Astrocyte (in vitro differentiated cells and primary cell): Measurements from ENCODE around the gene GRIP1. TPM values are rescaled to one million over a fixed set of nuclear protein-coding genes. Genes with fewer than 3 reads are reported as not detected.

Experiments
- DNase-seq: peaks from one replicate; pipeline ENCODE4 v3.0.0-alpha.2; 2010; ENCODE audit warnings: low read depth
- FAIRE-seq: peaks from 2 replicates; lab custom pipeline; 2011; peaks lifted over from hg19 to GRCh38; lab: Jason Lieb, UNC
- H2AFZ ChIP-seq: 2 replicates; pipeline ENCODE4 v1.6.0; 2012; ENCODE audit warnings: low read depth, low read length, inconsistent platforms
- H3K27ac ChIP-seq: 2 replicates; pipeline ENCODE4 v1.5.1; 2011; ENCODE audit warnings: low read depth, low read length, inconsistent platforms
- H3K27me3 ChIP-seq: 2 replicates; pipeline ENCODE4 v1.6.0; 2011; ENCODE audit warnings: low read length, inconsistent platforms; ENCODE audit not compliant: insufficient read depth
- H3K36me3 ChIP-seq: 2 replicates; pipeline ENCODE4 v1.5.1; 2011; ENCODE audit warnings: low read length, inconsistent platforms; ENCODE audit not compliant: insufficient read depth
- H3K4me1 ChIP-seq: 2 replicates; pipeline ENCODE4 v1.5.1; 2011; ENCODE audit warnings: low read length, inconsistent platforms; ENCODE audit not compliant: insufficient read depth
- H3K4me2 ChIP-seq: 2 replicates; pipeline ENCODE4 v1.6.0; 2012; ENCODE audit warnings: low read length, inconsistent platforms
- H3K4me3 ChIP-seq: 2 replicates; pipeline ENCODE4 v1.5.1; 2011; ENCODE audit warnings: low read depth, mild to moderate bottlenecking, low read length, inconsistent platforms; ENCODE audit not compliant: insufficient read depth
- H3K79me2 ChIP-seq: 2 replicates; pipeline ENCODE4 v1.6.0; 2012; ENCODE audit warnings: mild to moderate bottlenecking, low read length, inconsistent platforms; ENCODE audit not compliant: insufficient read depth
- H3K9ac ChIP-seq: 2 replicates; pipeline ENCODE4 v1.6.0; 2012; ENCODE audit warnings: mild to moderate bottlenecking, low read length, inconsistent platforms
- H3K9me3 ChIP-seq: 2 replicates; pipeline ENCODE4 v1.5.1; 2012; ENCODE audit warnings: low read depth, mild to moderate bottlenecking, low read length, inconsistent platforms; ENCODE audit not compliant: insufficient read depth
- H4K20me1 ChIP-seq: 2 replicates; pipeline ENCODE4 v1.6.0; 2012; ENCODE audit warnings: low read length, inconsistent platforms; ENCODE audit not compliant: insufficient read depth
- H3K27ac Mint-ChIP-seq: one replicate; pipeline ENCODE4 v1.8.0; 2021; ENCODE audit warnings: mild to moderate bottlenecking, mixed read lengths; ENCODE audit not compliant: unreplicated experiment
- H3K27me3 Mint-ChIP-seq: one replicate; pipeline ENCODE4 v1.8.0; 2021; ENCODE audit warnings: low read depth, mixed read lengths; ENCODE audit not compliant: unreplicated experiment
- H3K36me3 Mint-ChIP-seq: one replicate; pipeline ENCODE4 v1.8.0; 2021; ENCODE audit warnings: low read depth, mixed read lengths; ENCODE audit not compliant: unreplicated experiment
- H3K4me1 Mint-ChIP-seq: one replicate; pipeline ENCODE4 v1.8.0; 2021; ENCODE audit warnings: low read depth, mixed read lengths; ENCODE audit not compliant: unreplicated experiment
- H3K4me3 Mint-ChIP-seq: one replicate; pipeline ENCODE4 v1.8.0; 2021; ENCODE audit warnings: mild to moderate bottlenecking, moderate library complexity, mixed read lengths; ENCODE audit not compliant: unreplicated experiment
- H3K9me3 Mint-ChIP-seq: one replicate; pipeline ENCODE4 v1.8.0; 2021; ENCODE audit warnings: mild to moderate bottlenecking, mixed read lengths; ENCODE audit not compliant: unreplicated experiment
- EZH2 ChIP-seq: IDR thresholded peaks from 2 replicates; pipeline ENCODE4 v1.6.1; 2012; ENCODE audit warnings: mild to moderate bottlenecking, low read length, inconsistent platforms; ENCODE audit not compliant: insufficient read depth
- total RNA-seq: library from RNA; stranded (reverse); gene quantifications from 2 replicates; pipeline ENCODE4 v1.2.1, GENCODE V29; 2021
- TF ChIP-seq, protein P1 (sequence below): IDR thresholded peaks from 2 replicates; pipeline ENCODE4 v1.5.1; 2011; ENCODE audit warnings: low read depth, mild to moderate bottlenecking, inconsistent platforms, low read length, moderate library complexity; ENCODE audit not compliant: insufficient read depth

The GRIP1 gene
- total RNA-seq, 1 donor from 2014 or later: 16.7 TPM

DNA sequence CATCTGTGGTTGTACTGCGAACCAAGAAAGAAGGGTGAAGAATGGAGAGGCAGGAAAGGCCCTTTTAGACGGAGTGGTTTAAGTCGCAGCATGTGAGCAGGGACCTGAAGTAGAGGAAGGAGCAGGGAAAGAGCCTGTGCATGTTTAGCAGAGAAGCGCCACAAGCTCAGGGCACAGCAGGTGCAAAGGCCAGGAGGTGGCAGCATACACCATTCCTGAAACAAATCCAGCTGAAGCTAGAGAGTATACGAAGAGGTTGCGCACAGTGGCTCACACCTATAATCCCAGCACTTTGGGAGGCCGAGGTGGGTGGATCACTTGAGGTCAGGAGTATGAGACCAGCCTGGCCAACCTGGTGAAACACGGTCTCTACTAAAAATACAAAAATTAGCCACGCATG is 326.7 kb downstream of the GRIP1 start:
- Mint-ChIP-seq H3K27me3 (no peaks in the 10 kb centered on the region), H3K4me3 (no peak overlapping the region)

GRCh38 chr12:66351301-66351700 is 327.6 kb downstream of the GRIP1 start:
- Histone ChIP-seq H4K20me1 (no peaks in the 10 kb centered on the region), H2AFZ (no peak overlapping the region), H3K9ac (no peak overlapping the region), H3K27me3 (no peaks in the 10 kb centered on the region), H3K9me3 (no peaks in the 10 kb centered on the region), H3K4me3 (no peak overlapping the region), H3K4me1 (no peaks in the 10 kb centered on the region), H3K79me2 (no peaks in the 10 kb centered on the region), H3K4me2 (no peak overlapping the region), H3K27ac (no peak overlapping the region), H3K36me3 (no peaks in the 10 kb centered on the region)
- FAIRE-seq (no peak), DNase-seq (no peak)
- TF ChIP-seq, protein P1, sequence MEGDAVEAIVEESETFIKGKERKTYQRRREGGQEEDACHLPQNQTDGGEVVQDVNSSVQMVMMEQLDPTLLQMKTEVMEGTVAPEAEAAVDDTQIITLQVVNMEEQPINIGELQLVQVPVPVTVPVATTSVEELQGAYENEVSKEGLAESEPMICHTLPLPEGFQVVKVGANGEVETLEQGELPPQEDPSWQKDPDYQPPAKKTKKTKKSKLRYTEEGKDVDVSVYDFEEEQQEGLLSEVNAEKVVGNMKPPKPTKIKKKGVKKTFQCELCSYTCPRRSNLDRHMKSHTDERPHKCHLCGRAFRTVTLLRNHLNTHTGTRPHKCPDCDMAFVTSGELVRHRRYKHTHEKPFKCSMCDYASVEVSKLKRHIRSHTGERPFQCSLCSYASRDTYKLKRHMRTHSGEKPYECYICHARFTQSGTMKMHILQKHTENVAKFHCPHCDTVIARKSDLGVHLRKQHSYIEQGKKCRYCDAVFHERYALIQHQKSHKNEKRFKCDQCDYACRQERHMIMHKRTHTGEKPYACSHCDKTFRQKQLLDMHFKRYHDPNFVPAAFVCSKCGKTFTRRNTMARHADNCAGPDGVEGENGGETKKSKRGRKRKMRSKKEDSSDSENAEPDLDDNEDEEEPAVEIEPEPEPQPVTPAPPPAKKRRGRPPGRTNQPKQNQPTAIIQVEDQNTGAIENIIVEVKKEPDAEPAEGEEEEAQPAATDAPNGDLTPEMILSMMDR: no peak
- TF ChIP-seq EZH2: no peak
- H3K27ac Mint-ChIP-seq: no peak overlapping the region
- no peaks in the 10 kb centered on the region for H3K27me3 Mint-ChIP-seq
- H3K4me1 Mint-ChIP-seq: no peaks in the 10 kb centered on the region
- H3K4me3 Mint-ChIP-seq: no peak overlapping the region
- H3K9me3 Mint-ChIP-seq: no peaks in the 10 kb centered on the region
- peaks cover 5% of the 10 kb centered on the region for H3K36me3 Mint-ChIP-seq

More for the DNA sequence above, 326.7 kb downstream of the GRIP1 start:
- Histone ChIP-seq H3K4me2 (no peak overlapping the region), H3K36me3 (no peaks in the 10 kb centered on the region), H3K27me3 (no peaks in the 10 kb centered on the region), H2AFZ (no peak overlapping the region), H3K79me2 (no peaks in the 10 kb centered on the region), H4K20me1 (no peaks in the 10 kb centered on the region), H3K9me3 (no peaks in the 10 kb centered on the region), H3K9ac (no peak overlapping the region), H3K4me3 (no peak overlapping the region), H3K27ac (no peak overlapping the region), H3K4me1 (no peaks in the 10 kb centered on the region)
- FAIRE-seq: no peak
- TF ChIP-seq EZH2: no peak
- TF ChIP-seq, protein P1: no peak
- Mint-ChIP-seq H3K9me3 (no peaks in the 10 kb centered on the region), H3K36me3 (peaks cover 5% of the 10 kb centered on the region), H3K4me1 (no peaks in the 10 kb centered on the region), H3K27ac (no peak overlapping the region)
- DNase-seq: no peak

DNA sequence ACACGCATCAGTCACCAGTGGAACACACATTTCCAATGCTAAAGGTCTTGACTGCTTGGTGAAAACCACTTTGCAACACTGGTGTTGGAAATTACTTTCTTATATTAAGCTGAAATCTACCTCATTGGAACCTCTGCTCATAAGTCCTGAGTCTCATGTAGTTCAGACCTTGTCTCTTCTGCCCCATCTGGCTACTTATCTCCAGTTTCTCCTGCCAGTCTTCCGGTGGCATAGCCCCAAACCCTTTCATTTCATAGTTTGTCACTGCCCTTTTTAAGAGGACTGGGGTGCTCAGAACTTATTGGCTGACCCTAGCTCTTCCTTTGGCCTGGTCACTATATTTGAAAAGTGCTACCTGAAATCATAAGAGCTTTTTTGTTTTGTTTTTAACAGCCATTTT is 332.9 kb downstream of the GRIP1 start:
- no peak for DNase-seq
- no peaks in the 10 kb centered on the region for H3K79me2 ChIP-seq
- FAIRE-seq: no peak
- H3K36me3 ChIP-seq: no peaks in the 10 kb centered on the region
- Mint-ChIP-seq H3K4me1 (no peaks in the 10 kb centered on the region), H3K27ac (no peak overlapping the region), H3K27me3 (no peaks in the 10 kb centered on the region), H3K9me3 (peaks cover 13% of the 10 kb centered on the region), H3K36me3 (peaks cover 18% of the 10 kb centered on the region), H3K4me3 (no peak overlapping the region)
- H3K4me3 ChIP-seq: no peak overlapping the region
- no peaks in the 10 kb centered on the region for H4K20me1 ChIP-seq
- H3K9ac ChIP-seq: no peak overlapping the region
- no peaks in the 10 kb centered on the region for H3K9me3 ChIP-seq
- H3K27me3 ChIP-seq: no peaks in the 10 kb centered on the region
- no peak overlapping the region for H3K27ac ChIP-seq
- no peak overlapping the region for H2AFZ ChIP-seq
- TF ChIP-seq, protein P1: no peak
- TF ChIP-seq EZH2: no peak
- no peak overlapping the region for H3K4me2 ChIP-seq
- H3K4me1 ChIP-seq: no peaks in the 10 kb centered on the region
